CD4-positive, alpha-beta T cell treated with Interleukin-12 subunit alpha and Interleukin-12 subunit beta, for 1 hour (primary cell): ENCODE data around the gene KIDINS220.
"Not testable (repeated sequence)": the region's sequence is repeated elsewhere in the genome, so short reads cannot be mapped to it uniquely, and the experiment has no call there.

Experiments used
- DNase-seq: peaks from one replicate; pipeline ENCODE4 v3.0.0-alpha.2; 2020

Gene KIDINS220

GRCh38 chr2:8750221-8750620, 87.2 kb downstream of the KIDINS220 start:
- no peak for DNase-seq

DNA sequence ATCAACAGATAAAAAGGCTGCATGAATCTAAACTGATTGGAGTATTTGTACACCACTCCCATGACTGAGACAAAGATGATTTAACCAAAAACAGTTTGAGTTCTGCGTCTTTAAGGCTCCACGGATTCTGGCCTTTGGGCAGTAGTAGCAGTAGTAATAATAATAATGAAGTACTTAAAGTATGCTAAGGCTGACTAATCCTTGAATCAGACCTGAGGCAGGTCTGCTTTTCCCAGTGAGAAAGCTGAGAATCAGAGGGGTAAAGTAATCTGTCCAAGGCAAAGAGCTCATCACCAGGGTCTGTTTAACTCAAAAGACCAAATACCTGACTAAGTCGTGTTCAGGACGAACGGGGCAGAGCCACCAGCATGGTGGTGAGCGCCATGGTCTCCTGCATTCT, 94.2 kb downstream of the KIDINS220 start:
- no peak for DNase-seq

GRCh38 chr2:8740136-8740535, 97.3 kb downstream of the KIDINS220 start:
- no peak for DNase-seq

- DNase-seq = no peak
Measured at GRCh38 chr2:8737571-8738175, 99.7 kb downstream of the KIDINS220 start.

- DNase-seq = no peak
Measured at GRCh38 chr2:8732601-8733000, 104.8 kb downstream of the KIDINS220 start.

GRCh38 chr2:8729939-8730338, 107.5 kb downstream of the KIDINS220 start:
- DNase-seq = no peak

DNA sequence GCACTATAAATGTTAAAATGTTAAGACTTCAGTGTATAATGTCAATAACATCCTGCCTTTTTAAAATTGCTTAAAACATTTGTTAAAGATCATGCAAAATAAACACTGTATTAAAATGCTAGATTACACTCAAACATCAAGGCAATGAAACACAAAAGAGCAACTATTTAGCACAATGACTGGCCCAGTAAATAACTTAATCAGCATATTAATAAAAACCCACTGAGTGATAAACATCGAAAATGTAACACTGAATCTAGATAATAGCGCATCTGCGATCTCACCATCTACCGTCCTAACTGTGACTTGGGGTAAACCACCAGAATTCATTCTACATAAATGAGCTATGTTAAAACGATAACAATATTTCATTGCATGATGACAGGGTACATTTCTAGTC, 108.3 kb downstream of the KIDINS220 start:
- not testable (repeated sequence) for DNase-seq

- DNase-seq = no peak
Measured at GRCh38 chr2:8728305-8729015, 109.0 kb downstream of the KIDINS220 start.

- no peak for DNase-seq
Measured at GRCh38 chr2:8725838-8726237, 111.6 kb downstream of the KIDINS220 start.

DNA sequence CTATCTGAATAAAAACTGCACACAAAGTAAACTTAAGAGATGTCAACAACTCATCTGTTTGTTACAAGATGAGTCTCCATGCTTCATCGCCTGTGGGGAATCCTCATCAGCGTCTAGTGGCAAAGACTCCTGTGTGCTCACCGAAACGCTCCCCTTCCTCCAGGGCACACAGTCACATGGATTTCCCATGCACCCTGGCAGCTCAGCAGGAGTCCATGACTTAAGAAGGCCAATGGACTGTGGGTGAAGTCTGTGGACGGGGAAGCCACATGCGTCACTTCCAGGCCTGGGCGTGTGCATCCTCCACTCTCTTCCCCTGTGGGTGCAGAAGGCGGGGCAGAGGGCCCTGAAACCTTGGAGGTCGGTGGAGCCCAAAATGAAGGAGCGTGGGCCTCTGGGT, 114.4 kb downstream of the KIDINS220 start:
- DNase-seq = no peak

- no peak for DNase-seq
Measured at GRCh38 chr2:8721410-8721809, 116.0 kb downstream of the KIDINS220 start.

DNA sequence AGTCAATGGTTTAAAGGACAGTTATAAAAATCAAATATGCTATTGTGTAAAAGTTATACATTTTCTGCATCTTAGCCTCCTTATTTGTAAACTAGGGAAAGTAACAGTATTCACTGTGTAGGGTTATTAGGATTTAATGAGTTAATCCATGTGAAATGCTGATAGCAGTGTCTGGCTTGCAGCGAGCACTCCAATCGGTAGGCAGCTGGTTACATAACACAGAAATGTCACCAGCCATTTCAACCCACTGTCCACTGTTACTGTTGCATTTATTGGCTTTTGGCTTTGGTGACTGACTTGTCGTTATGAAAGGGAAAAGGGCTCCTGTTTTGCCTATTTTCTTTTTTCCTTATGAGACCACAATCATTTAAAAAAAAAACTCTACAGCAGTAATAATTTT, 116.7 kb downstream of the KIDINS220 start:
- DNase-seq = no peak

GRCh38 chr2:8719528-8719927, 117.9 kb downstream of the KIDINS220 start:
- DNase-seq = no peak

- DNase-seq = no peak
Measured at GRCh38 chr2:8714971-8715370, 122.4 kb downstream of the KIDINS220 start.

GRCh38 chr2:8714283-8714682, 123.1 kb downstream of the KIDINS220 start:
- DNase-seq = no peak

GRCh38 chr2:8710951-8711350, 126.5 kb downstream of the KIDINS220 start:
- DNase-seq = no peak

DNA sequence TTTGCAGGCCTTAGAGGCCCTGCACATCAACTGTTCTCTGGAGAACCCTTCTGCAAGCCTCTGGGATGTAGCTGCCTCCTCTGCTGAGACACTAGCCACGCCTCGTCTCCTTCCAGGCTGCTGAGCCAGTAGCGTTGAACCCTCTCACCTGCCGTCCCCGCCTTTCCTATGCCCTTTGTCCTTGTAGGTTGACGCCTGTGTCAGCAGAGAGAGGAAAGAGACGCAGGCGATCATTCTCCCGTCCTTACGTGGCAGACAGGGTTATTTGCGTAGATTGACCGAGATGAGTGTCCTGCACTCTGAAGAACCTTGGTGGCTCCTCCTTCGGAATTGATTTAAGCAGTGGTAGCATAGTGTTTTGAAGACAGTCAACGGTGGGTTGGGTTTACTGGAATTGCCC, 127.8 kb downstream of the KIDINS220 start:
- DNase-seq = no peak

DNA sequence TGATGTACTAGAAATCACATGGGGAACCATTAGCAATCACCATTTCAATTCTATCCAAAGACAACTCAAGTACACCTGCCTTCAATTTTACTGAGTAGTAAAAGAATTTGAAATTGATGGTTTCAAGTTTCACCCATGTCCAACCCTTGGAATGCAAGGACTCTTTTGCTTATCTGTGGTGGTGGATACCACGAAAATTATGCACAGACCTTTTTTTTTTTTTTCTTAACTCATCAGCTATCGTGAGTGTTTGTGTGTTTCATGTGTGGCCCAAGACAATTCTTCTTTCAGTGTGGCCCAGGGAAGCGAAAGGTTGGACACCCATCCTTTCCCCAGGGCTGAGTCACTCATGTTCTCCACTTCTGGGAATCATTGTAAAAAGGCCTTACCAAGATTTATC, 132.5 kb downstream of the KIDINS220 start:
- no peak for DNase-seq

DNA sequence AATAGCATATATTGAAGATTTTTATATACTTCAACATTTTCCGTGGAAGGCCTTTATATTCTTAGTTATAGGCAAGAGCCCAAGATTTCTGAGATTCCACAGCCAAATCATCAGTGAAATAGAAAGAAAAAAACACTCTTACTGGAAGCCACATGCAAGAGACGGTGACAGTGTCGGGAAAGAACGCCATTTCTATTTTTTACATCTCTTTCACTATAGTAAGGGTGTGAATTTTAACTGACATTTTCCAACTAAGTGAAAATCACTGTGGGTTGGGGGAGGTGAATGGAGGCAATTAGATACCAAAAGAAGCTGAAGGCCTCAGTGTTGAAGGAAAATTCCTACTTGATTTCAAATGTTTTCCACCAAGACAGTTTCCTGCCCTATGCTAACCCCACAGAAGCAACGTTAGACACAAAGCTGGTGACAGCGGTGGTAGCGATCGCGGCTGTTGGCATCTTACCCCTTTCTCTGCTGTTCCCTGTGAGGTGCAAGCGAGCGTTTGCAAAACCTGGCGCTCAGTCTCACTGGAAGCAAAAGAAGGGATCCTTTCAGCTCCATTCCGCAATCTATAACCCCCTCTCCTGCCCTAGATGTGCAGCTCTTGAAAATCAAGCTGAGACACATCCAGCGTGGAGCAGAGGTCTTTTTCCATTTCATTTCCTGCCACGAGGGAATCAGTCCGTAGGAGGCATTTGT, 135.6 kb downstream of the KIDINS220 start:
- DNase-seq = no peak

DNA sequence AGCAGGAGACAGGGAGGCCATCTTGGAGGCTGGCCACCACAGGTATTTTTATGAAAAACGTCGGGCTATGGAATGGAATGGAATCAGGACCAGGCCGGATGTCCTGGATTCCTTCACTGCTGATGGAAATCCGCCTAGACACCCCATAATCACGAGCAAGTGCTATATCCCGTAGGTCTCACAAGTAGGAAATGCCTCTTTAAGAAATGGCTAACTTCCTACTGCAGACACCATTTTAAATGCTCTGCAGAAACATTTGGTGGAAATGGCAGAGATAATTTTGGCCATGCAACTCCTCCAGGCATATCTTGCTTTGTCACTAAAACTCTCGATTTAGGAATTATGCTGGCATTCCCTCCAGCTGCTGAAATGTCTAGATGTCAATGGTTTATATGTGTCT, 137.6 kb downstream of the KIDINS220 start:
- DNase-seq = no peak

- no peak for DNase-seq
Measured at GRCh38 chr2:8697190-8697589, 140.2 kb downstream of the KIDINS220 start.

- no peak for DNase-seq
Measured at GRCh38 chr2:8694737-8695136, 142.7 kb downstream of the KIDINS220 start.

- peak; percentile 17 for DNase-seq
Measured at GRCh38 chr2:8693157-8693821, 144.1 kb downstream of the KIDINS220 start.

DNA sequence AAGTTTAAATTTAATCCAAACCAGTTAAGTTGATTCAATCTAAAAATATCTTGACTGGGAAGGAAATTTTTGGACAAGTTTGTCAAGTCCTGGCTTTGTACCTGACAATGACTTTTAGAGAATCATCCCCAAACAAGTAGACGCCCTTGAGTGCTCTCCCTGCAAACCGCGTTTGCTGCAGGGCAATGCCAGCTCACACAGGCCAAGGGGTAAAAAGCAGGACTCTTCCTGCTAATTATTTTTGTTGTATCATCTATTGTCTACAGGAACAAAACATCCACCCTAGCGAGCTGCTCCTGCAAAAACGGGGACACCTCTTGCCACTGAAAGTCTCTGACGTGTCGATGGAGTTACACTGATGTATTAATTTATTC, 144.6 kb downstream of the KIDINS220 start:
- DNase-seq = no peak
